ENCODE results near the gene CTBP2.

The CTBP2 gene

GRCh38 chr10:125004571-125005311, 155.6 kb downstream of the CTBP2 start:
- no peak for DNase-seq

DNA sequence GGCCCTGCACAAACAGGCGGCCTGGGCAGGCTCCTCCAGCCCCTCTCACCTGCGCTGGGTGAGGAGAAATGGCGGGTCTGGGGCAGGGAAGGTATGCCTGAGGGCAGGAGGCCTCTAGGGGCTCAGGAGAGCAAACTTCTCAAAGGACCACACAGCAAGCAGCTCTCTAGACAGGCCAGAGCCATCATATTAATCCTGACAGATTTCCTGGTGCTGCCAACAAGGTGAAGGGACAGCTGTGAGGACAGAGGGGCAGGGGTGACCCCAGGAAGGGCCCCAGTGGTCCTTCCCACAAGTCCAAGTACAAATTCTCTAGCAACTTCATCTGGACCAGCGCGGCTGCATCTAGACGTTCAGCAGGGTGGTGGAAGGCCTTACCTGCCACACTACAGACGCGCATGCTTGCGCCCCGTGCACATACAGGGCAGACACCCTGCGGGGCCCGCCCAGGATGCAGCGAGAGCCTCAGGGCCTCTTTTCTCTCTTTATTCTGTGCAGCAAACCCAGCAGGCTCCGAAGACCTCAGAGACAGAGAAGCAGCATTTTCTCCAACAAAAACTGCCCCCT, 156.4 kb downstream of the CTBP2 start:
- no peak for DNase-seq

GRCh38 chr10:125003146-125003900, 157.0 kb downstream of the CTBP2 start:
- no peak for DNase-seq

GRCh38 chr10:125002423-125003145, 157.8 kb downstream of the CTBP2 start:
- DNase-seq: no peak

DNA sequence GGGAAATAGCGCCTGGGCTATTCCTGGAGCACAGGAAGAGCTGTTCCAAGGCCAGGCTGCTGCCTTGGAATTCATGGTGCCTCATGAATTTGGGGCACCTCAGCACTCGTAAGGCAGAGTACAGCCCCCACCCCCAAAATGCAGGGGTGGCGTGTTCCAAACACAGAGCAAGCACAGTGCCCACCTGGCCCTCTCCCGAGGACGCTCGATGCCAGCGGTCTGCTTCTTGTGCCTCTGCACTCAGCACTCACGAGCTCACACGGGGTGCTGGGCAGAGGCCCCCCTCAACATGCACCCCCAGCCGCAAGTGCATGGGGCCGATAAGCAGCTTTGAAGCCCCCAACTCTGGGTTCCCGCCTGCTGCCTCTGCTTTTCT, 158.3 kb downstream of the CTBP2 start:
- DNase-seq: no peak

GRCh38 chr10:125001313-125002046, 158.9 kb downstream of the CTBP2 start:
- DNase-seq: no peak

GRCh38 chr10:125000366-125001312, 159.7 kb downstream of the CTBP2 start:
- DNase-seq: no peak

DNA sequence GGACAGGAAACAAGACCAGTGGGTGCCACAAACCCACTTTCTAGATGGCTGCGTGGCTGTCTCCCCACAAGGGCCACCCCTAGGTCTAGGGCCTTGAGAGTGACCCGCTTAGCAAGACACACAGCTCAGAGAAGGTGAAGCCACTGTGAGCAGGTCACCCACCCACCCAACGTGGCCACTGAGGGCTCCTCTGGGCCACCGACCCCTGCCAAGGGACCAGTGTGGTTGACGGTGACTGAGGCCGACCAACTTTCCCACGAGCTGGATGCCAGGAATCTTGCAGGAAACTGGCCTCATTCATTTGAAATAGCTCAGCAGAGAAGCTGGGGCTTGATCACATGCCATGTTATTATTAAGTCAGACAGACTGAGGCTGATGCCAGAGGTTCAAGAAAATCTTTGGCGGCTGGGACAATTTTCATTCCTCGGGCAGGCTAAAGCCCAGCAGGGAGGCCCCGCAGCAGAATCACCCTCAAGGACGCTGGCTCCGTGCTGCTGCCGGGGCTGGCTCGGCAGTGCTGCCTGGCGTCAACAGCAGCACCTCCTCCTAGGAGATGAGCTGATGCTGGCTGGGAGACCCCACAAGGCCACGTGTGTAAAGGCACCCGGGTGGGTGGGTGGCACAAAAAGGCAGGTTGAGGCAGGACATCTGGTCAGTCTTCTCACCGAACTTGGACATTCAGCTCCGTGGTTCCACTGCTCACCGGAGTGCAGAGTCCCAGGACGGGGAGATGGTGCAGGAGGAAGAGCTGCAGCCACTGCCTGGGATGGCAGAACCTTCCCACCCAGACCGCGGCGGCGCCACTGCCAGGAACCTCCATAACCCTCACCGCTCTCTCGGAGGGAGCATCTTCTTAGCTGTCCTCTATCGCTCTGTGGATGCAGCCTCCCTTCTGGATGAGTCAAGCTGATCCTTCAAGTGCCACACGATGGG, 160.7 kb downstream of the CTBP2 start:
- no peak for DNase-seq

GRCh38 chr10:124998624-124999291, 161.6 kb downstream of the CTBP2 start:
- DNase-seq: no peak

DNA sequence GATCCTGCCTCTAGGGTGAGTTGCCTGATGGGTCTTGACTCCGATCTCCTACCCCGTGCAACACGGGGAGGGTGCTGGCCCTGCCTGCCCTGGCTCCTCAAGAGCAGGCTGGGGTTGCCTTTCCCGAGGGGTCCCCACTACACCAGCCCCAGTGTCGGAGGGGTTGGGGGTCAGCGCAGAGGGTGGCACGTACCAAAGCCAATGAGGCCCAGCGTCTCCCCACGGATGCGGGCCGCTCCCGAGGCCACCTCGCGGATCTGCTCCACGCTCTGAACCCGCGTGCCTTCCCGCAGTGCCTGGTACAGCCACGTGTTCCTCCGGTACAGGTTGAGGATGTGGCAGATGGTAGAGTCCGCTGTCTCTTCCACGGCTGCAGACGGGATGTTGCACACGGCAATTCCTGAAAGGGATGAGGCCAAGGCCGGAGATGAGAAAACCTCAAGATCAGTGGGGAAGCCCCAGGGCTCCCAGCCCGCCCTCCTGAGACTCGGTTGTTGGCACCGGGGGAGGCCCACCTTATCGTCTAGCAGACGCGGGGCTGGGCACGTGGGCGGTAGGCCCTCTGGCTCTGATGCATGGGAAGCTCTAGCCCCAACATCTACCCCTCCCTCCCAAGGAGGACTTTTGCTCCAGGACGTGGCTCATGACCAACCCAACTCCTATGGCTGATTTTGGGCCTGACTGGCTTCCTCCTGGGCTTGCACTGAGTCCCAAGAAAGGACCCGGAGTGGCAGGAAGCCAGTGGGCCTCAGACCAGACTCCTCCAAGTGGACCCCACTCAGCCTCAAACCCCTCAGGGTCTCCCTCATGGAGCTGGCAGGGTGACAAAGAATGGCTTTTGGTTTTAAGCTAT, 162.4 kb downstream of the CTBP2 start:
- no peak for DNase-seq

DNA sequence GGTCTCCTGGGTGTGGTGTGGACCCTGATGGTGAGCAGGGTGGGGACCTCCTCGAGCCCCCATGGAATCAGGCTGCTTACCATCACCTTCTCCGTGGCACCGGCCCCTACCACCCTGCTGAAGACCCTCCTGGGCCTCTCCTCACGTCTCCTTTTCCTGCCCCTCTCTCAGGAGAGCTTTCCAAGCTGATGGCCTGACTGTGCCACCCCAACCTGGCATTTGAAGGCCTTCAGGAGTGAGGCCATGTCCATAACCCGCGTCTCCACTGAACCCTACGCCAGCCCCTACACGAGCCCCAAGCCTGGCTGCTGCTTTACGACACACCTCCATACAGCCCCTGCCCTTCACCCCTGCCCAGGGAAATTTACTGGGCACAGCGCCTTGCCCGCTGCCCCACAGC, 163.1 kb downstream of the CTBP2 start:
- no peak for DNase-seq

DNA sequence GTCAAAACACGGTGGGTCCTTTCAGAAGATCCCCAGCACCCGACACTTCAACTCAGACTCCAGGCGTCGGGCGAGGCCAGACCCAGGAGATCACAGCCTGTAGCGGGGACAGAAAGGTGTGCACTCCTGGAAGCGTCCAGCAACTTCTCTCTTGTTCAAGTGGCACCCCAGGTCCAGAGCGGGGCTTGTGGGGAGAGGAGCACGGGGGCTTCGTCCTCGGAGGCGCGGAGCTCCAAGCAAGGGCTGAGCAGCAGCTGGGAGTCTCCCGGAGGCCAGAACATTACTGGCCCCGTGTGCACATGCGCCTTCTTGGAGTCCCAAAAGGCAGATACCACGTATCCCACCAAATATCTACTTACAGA, 163.5 kb downstream of the CTBP2 start:
- DNase-seq: no peak

DNA sequence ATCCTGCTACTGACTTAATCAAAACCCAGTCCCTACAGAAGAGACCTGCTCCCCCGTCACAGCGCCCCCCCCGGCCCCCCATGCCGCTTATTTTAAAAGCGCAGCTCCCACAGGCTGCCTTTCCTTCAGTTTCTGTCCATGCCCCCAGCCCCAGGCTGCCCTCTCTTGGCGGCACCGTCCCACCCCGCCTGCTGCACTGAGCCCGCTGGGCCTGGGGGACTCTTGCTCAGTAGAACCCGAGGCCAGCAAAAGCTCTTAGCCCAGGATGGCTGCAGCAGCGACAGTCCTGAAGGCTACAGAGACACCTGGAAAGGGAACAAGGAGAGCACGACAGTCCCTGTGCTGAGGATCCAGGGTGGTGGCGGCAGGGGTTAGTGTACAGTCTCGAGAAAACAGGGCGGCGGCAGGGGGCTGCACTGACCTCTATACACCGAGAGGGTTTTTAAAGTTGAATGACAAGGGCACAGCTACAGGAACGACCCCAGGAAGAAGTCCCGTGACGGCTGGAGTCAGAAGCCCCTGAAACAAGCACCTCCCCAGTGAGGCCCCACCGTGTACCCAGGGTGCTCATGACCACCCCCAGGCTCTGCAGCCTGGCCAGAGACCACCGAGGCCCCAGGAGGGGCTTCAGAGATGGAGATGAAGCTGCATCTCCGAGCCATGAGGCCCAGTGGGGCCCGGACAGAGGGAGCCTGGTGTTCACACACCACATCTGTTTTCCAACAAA, 164.1 kb downstream of the CTBP2 start:
- no peak for DNase-seq

- DNase-seq: no peak
Measured at GRCh38 chr10:124995605-124996004, 164.8 kb downstream of the CTBP2 start.

DNA sequence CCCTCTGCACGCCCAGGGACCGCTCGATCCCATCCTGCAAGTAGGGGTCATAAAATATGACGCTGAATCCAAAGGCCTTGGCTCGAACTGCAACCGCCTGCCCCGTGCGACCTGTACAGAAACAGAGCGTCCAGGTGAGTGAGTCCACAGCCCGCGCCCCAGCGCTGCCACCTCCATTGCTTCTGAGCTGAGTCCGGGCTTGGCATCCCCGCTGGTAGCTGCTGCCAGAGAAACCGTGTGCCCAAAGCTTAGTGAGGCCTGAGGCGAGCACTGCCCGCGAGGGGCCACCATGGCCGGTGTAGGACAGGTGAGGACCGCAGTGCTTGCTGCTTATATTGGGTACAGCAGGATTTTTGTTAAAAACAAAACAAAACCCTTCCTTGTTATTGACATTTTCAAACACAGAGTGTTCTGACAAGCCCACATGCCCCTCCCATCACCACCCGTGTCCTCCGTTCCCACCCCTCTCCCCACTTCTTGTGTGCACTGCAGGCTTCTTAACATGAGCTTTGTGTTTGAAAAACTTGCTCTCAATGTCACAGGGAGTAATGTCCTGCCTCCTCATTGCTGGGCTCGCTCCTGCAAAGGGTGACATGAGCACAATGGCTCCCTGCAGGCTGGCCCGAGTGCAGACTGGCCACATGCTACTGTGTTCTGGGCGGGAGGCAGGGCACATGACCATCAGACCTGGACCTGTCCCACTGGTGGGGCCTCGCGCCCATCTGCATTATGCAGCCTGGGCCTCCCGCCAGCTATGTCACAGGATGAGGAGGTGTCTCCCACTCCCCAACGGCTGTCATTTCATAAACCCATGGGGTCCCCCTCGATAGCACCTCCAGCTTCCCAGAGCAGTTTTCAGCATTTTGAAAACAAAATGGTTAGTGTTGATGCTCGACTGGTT, 165.5 kb downstream of the CTBP2 start:
- DNase-seq: no peak

- no peak for DNase-seq
Measured at GRCh38 chr10:124993736-124994451, 166.5 kb downstream of the CTBP2 start.

DNA sequence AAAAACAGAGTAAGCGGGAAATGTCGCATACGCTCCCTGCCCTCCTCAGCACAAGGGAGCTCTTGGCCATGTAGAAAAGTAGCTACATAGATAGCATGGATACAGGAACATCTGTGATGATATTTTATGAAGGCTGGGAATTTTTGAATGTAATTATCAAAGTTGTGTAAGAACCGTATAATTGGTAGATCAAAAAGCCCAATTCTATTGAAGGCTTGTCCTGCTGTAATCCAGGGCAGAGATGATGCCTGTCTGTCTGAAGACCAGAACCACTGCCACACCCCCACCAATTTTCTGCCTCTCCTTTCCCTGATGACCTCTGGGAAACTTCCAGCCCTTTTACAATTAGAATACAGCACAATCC, 167.0 kb downstream of the CTBP2 start:
- no peak for DNase-seq

Measured in NCI-H1417 (cell line).